ENCODE measurements around the gene CTIF.

Gene CTIF

DNA sequence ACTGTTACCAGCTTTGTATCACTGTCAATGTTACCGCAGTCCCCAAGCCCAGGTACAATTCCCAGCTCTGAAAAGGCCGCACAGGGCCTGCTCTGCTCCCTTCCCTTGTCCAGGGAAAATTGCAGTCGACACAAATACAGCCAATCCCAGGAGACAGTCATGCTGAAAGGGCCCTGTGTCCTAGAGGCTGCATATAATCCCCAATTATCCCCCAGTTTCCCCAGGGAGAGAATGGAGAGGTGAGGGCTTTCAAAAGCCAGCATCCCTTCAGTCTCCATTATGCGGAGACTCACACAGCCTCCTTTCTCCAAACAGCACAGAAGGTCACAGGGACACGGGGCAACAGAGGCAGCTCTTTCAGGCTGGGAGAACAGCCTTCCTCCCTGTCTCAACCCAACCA is 17.1 kb upstream of the CTIF start:
- Histone ChIP-seq H3K36me3 (ENCODE audit: control insufficient read depth in 4 of 4, insufficient read depth in 4 of 4, low read length in 3 of 4) (no peaks in the 10 kb centered on the region), H3K27me3 (replicated peaks in 2 of 5; ENCODE audit: control insufficient read depth in 4 of 5, insufficient read depth in 5 of 5, low read length in 4 of 5) (peaks cover 0 to 10% (median 1%) of the 10 kb centered on the region in 5 experiments), H3K4me3 (ENCODE audit: control insufficient read depth in 1 of 7, extremely low read depth in 1 of 7, insufficient read depth in 4 of 7, low read depth in 2 of 7, low read length in 6 of 7) (no peak overlapping the region), H3K9me3 (ENCODE audit: control extremely low read depth in 1 of 5, control insufficient read depth in 4 of 5, insufficient read depth in 2 of 5, low read depth in 1 of 5, low read length in 4 of 5) (no peaks in the 10 kb centered on the region), H3K4me1 (ENCODE audit: control extremely low read depth in 1 of 4, control insufficient read depth in 4 of 4, insufficient read depth in 4 of 4, low read length in 3 of 4) (no peaks in the 10 kb centered on the region), H3K27ac (ENCODE audit: insufficient read depth in 1 of 2, low read depth in 1 of 2, low read length in 2 of 2, poor library complexity in 1 of 2, severe bottlenecking in 2 of 2) (no peak overlapping the region)
- 100% methylated on average over 5 of the region's 5 CpGs for WGBS (ENCODE audit: insufficient coverage)
- ChIA-PET CTCF (interaction anchor here (1.5 kb wide), 1 partner anchor 16 kb away, joined by 3 read pairs; no protein-coding TSS in a partner anchor), POLR2A (no interaction called here)
- no peak for DNase-seq

DNA sequence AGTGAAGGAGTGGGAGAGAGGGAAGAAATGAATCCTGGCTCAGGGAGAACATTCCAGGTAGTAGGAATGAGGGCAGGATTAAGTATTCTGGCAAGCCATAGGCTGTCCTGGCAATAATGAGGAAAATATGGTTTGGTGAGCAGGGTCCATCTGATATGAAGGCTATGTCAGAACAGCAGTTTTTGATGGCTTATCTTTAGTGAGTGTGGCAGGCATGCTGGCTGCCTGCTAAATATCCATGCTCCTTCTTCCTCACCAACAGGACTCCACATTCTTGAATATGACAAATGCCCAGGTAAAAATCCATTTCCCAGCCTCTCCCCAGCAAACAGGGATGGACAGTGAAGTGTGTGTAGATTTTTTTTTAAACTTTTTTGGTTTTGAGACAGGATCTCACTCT is 13.2 kb upstream of the CTIF start:
- ChIA-PET CTCF (interaction anchor here (0.6 kb wide), 1 partner anchor 1337 kb away, joined by 4 read pairs; no protein-coding TSS in a partner anchor), POLR2A (no interaction called here)
- Histone ChIP-seq H3K9me3 (ENCODE audit: control extremely low read depth in 1 of 5, control insufficient read depth in 4 of 5, insufficient read depth in 2 of 5, low read depth in 1 of 5, low read length in 4 of 5) (no peaks in the 10 kb centered on the region), H3K4me3 (ENCODE audit: control insufficient read depth in 1 of 7, extremely low read depth in 1 of 7, insufficient read depth in 4 of 7, low read depth in 2 of 7, low read length in 6 of 7) (no peak overlapping the region), H3K27ac (ENCODE audit: insufficient read depth in 1 of 2, low read depth in 1 of 2, low read length in 2 of 2, poor library complexity in 1 of 2, severe bottlenecking in 2 of 2) (no peak overlapping the region), H3K36me3 (ENCODE audit: control insufficient read depth in 4 of 4, insufficient read depth in 4 of 4, low read length in 3 of 4) (no peaks in the 10 kb centered on the region), H3K4me1 (ENCODE audit: control extremely low read depth in 1 of 4, control insufficient read depth in 4 of 4, insufficient read depth in 4 of 4, low read length in 3 of 4) (no peaks in the 10 kb centered on the region), H3K27me3 (replicated peaks in 2 of 5; ENCODE audit: control insufficient read depth in 4 of 5, insufficient read depth in 5 of 5, low read length in 4 of 5) (peaks cover 0 to 11% (median 10%) of the 10 kb centered on the region in 5 experiments)
- no peak for DNase-seq

GRCh38 chr18:48527461-48527860 is 11.4 kb upstream of the CTIF start:
- Histone ChIP-seq H3K36me3 (ENCODE audit: control insufficient read depth in 4 of 4, insufficient read depth in 4 of 4, low read length in 3 of 4) (no peaks in the 10 kb centered on the region), H3K27ac (ENCODE audit: insufficient read depth in 1 of 2, low read depth in 1 of 2, low read length in 2 of 2, poor library complexity in 1 of 2, severe bottlenecking in 2 of 2) (no peak overlapping the region), H3K4me1 (ENCODE audit: control extremely low read depth in 1 of 4, control insufficient read depth in 4 of 4, insufficient read depth in 4 of 4, low read length in 3 of 4) (no peaks in the 10 kb centered on the region), H3K4me3 (ENCODE audit: control insufficient read depth in 1 of 7, extremely low read depth in 1 of 7, insufficient read depth in 4 of 7, low read depth in 2 of 7, low read length in 6 of 7) (no peak overlapping the region), H3K9me3 (ENCODE audit: control extremely low read depth in 1 of 5, control insufficient read depth in 4 of 5, insufficient read depth in 2 of 5, low read depth in 1 of 5, low read length in 4 of 5) (no peaks in the 10 kb centered on the region), H3K27me3 (replicated peaks in 2 of 5; ENCODE audit: control insufficient read depth in 4 of 5, insufficient read depth in 5 of 5, low read length in 4 of 5) (peaks cover 0 to 11% (median 4%) of the 10 kb centered on the region in 5 experiments)
- no CpG with 5 or more reads among the region's 4 CpGs for WGBS (ENCODE audit: insufficient coverage)
- no peak for DNase-seq
- ChIA-PET CTCF (interaction anchor here (0.8 kb wide), 1 partner anchor 78 kb away, joined by 3 read pairs; no protein-coding TSS in a partner anchor), POLR2A (no interaction called here)

GRCh38 chr18:48528861-48529260 is 10.0 kb upstream of the CTIF start:
- WGBS (ENCODE audit: insufficient coverage), result 100% methylated on average over 1 of the region's 5 CpGs
- Histone ChIP-seq H3K27ac (ENCODE audit: insufficient read depth in 1 of 2, low read depth in 1 of 2, low read length in 2 of 2, poor library complexity in 1 of 2, severe bottlenecking in 2 of 2) (no peak overlapping the region), H3K9me3 (ENCODE audit: control extremely low read depth in 1 of 5, control insufficient read depth in 4 of 5, insufficient read depth in 2 of 5, low read depth in 1 of 5, low read length in 4 of 5) (no peaks in the 10 kb centered on the region), H3K4me3 (ENCODE audit: control insufficient read depth in 1 of 7, extremely low read depth in 1 of 7, insufficient read depth in 4 of 7, low read depth in 2 of 7, low read length in 6 of 7) (no peak overlapping the region), H3K27me3 (replicated peaks in 2 of 5; ENCODE audit: control insufficient read depth in 4 of 5, insufficient read depth in 5 of 5, low read length in 4 of 5) (peaks cover 0 to 11% (median 4%) of the 10 kb centered on the region in 5 experiments), H3K4me1 (ENCODE audit: control extremely low read depth in 1 of 4, control insufficient read depth in 4 of 4, insufficient read depth in 4 of 4, low read length in 3 of 4) (peaks cover 0 to 6% (median 4%) of the 10 kb centered on the region in 4 experiments), H3K36me3 (ENCODE audit: control insufficient read depth in 4 of 4, insufficient read depth in 4 of 4, low read length in 3 of 4) (no peaks in the 10 kb centered on the region)
- ChIA-PET POLR2A (no interaction called here), CTCF (no interaction called here)
- no peak for DNase-seq

- no peaks in the 10 kb centered on the region for H3K36me3 ChIP-seq (ENCODE audit: control insufficient read depth in 4 of 4, insufficient read depth in 4 of 4, low read length in 3 of 4)
- 44% methylated on average over 1 of the region's 2 CpGs for WGBS (ENCODE audit: insufficient coverage)
- H3K4me3 ChIP-seq (ENCODE audit: control insufficient read depth in 1 of 7, extremely low read depth in 1 of 7, insufficient read depth in 4 of 7, low read depth in 2 of 7, low read length in 6 of 7), result no peak overlapping the region
- ChIA-PET POLR2A (no interaction called here), CTCF (interaction anchor here (0.6 kb wide), 1 partner anchor 100 kb away, joined by 3 read pairs; no protein-coding TSS in a partner anchor)
- H3K27me3 ChIP-seq (replicated peaks in 2 of 5; ENCODE audit: control insufficient read depth in 4 of 5, insufficient read depth in 5 of 5, low read length in 4 of 5), result peaks cover 0 to 11% (median 4%) of the 10 kb centered on the region in 5 experiments
- H3K27ac ChIP-seq (ENCODE audit: insufficient read depth in 1 of 2, low read depth in 1 of 2, low read length in 2 of 2, poor library complexity in 1 of 2, severe bottlenecking in 2 of 2), result no peak overlapping the region
- no peak for DNase-seq
- no peaks in the 10 kb centered on the region for H3K9me3 ChIP-seq (ENCODE audit: control extremely low read depth in 1 of 5, control insufficient read depth in 4 of 5, insufficient read depth in 2 of 5, low read depth in 1 of 5, low read length in 4 of 5)
- peaks cover 0 to 11% (median 5%) of the 10 kb centered on the region in 4 experiments for H3K4me1 ChIP-seq (ENCODE audit: control extremely low read depth in 1 of 4, control insufficient read depth in 4 of 4, insufficient read depth in 4 of 4, low read length in 3 of 4)
Observed at GRCh38 chr18:48529796-48530195, 9.0 kb upstream of the CTIF start.

- POLR2A ChIA-PET, result no interaction called here
- CTCF ChIA-PET, result interaction anchor here (1.1 to 1.8 kb wide), 2 partner anchors 31 to 75 kb away, joined by 4 to 7 read pairs; no protein-coding TSS in a partner anchor
- 100% methylated on average over 2 of the region's 3 CpGs for WGBS (ENCODE audit: insufficient coverage)
Observed at GRCh38 chr18:48530399-48531081, 8.3 kb upstream of the CTIF start.

GRCh38 chr18:48531082-48531403 is 7.8 kb upstream of the CTIF start:
- H3K4me3 ChIP-seq (ENCODE audit: control insufficient read depth in 1 of 7, extremely low read depth in 1 of 7, insufficient read depth in 4 of 7, low read depth in 2 of 7, low read length in 6 of 7), result no peak overlapping the region
- ChIA-PET POLR2A (no interaction called here), CTCF (interaction anchor here (1.1 to 1.8 kb wide), 2 partner anchors 30 to 74 kb away, joined by 4 to 7 read pairs; no protein-coding TSS in a partner anchor)
- no peaks in the 10 kb centered on the region for H3K36me3 ChIP-seq (ENCODE audit: control insufficient read depth in 4 of 4, insufficient read depth in 4 of 4, low read length in 3 of 4)
- no CpG with 5 or more reads among the region's 1 CpG for WGBS (ENCODE audit: insufficient coverage)
- H3K4me1 ChIP-seq (ENCODE audit: control extremely low read depth in 1 of 4, control insufficient read depth in 4 of 4, insufficient read depth in 4 of 4, low read length in 3 of 4), result peaks cover 0 to 17% (median 6%) of the 10 kb centered on the region in 4 experiments
- no peaks in the 10 kb centered on the region for H3K9me3 ChIP-seq (ENCODE audit: control extremely low read depth in 1 of 5, control insufficient read depth in 4 of 5, insufficient read depth in 2 of 5, low read depth in 1 of 5, low read length in 4 of 5)
- no peak overlapping the region for H3K27ac ChIP-seq (ENCODE audit: insufficient read depth in 1 of 2, low read depth in 1 of 2, low read length in 2 of 2, poor library complexity in 1 of 2, severe bottlenecking in 2 of 2)
- peaks cover 0 to 10% (median 4%) of the 10 kb centered on the region in 5 experiments for H3K27me3 ChIP-seq (replicated peaks in 2 of 5; ENCODE audit: control insufficient read depth in 4 of 5, insufficient read depth in 5 of 5, low read length in 4 of 5)
- DNase-seq, result no peak

More at GRCh38 chr18:48530399-48531081, 8.3 kb upstream of the CTIF start:
- Histone ChIP-seq H3K9me3 (ENCODE audit: control extremely low read depth in 1 of 5, control insufficient read depth in 4 of 5, insufficient read depth in 2 of 5, low read depth in 1 of 5, low read length in 4 of 5) (no peaks in the 10 kb centered on the region), H3K27ac (ENCODE audit: insufficient read depth in 1 of 2, low read depth in 1 of 2, low read length in 2 of 2, poor library complexity in 1 of 2, severe bottlenecking in 2 of 2) (no peak overlapping the region), H3K4me3 (ENCODE audit: control insufficient read depth in 1 of 7, extremely low read depth in 1 of 7, insufficient read depth in 4 of 7, low read depth in 2 of 7, low read length in 6 of 7) (no peak overlapping the region), H3K27me3 (replicated peaks in 2 of 5; ENCODE audit: control insufficient read depth in 4 of 5, insufficient read depth in 5 of 5, low read length in 4 of 5) (peaks cover 0 to 10% (median 4%) of the 10 kb centered on the region in 5 experiments), H3K36me3 (ENCODE audit: control insufficient read depth in 4 of 4, insufficient read depth in 4 of 4, low read length in 3 of 4) (no peaks in the 10 kb centered on the region), H3K4me1 (ENCODE audit: control extremely low read depth in 1 of 4, control insufficient read depth in 4 of 4, insufficient read depth in 4 of 4, low read length in 3 of 4) (peaks cover 0 to 17% (median 6%) of the 10 kb centered on the region in 4 experiments)
- DNase-seq, result no peak
